Glomerular visceral epithelial cell (primary cell): ENCODE results near the gene ARHGAP6.
A peak's percentile ranks its signal among the peaks of the same experiment; 100 is the strongest.
"Not testable (repeated sequence)": the region's sequence is repeated elsewhere in the genome, so short reads cannot be mapped to it uniquely, and the experiment has no call there.

Experiments used
- DNase-seq: peaks from one replicate; pipeline ENCODE4 v3.0.0-alpha.2; 2016; ENCODE audit errors: extremely low spot score

ARHGAP6 gene

DNA sequence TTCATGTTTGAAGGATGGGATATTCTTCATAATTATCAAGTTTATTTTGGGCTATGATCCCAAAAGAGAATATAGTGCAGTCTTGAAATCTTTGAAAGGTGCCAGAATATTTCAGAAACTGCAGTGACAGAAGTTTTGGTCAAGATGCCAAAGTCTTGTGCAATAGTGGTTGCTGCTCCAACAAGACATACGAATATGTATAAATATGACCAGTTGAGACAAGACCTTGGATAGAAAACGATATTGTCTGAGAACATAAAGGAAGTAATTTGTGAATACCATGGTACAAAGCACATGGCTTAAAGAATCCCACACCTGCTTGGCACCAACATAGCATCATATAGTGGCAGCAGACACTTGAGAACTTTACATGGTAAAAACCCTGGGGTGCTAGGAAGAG lies 421.1 kb downstream of the ARHGAP6 start:
- no peak for DNase-seq

DNA sequence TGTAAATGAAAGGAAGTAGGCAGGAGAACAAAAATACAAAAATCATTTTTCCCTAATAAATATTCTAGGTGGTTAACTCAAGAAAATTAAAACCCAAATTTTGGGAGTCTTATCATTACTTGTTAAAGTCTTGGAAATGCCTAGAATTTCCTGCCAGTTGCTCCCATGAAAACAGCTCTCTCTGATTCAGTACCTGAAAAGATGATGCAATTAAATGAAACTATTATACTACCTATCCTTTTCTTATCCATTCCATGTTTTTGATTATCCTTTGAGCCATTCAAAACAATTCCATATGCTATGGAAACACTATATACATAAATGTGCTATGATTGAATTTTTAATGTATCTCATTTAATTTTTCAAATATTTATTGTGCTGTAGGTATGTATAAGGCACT lies 423.0 kb downstream of the ARHGAP6 start:
- no peak for DNase-seq

- no peak for DNase-seq
Observed at GRCh38 chrX:11241720-11242119, 424.0 kb downstream of the ARHGAP6 start.

GRCh38 chrX:11239230-11239629 lies 426.5 kb downstream of the ARHGAP6 start:
- DNase-seq = peak; percentile 7

DNA sequence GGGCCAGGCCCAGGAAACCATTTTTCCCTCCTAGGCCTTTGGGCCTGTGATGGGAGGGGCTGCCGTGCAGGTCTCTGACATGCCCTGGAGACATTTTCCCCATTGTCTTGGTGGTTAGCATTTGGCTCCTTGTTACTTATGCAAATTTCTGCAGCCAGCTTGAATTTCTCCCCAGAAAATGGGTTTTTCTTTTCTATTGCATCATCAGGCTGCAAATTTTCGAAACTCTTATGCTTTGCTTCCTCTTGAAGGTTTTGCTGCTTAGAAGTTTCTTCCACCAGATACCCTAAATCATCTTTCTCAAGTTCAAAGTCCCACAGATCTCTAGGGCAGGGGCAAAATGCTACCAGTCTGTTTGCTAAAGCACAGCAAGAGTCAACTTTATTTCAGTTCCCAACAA lies 430.3 kb downstream of the ARHGAP6 start:
- not testable (repeated sequence) for DNase-seq

- no peak for DNase-seq
Observed at GRCh38 chrX:11215191-11215921, 450.4 kb downstream of the ARHGAP6 start.

DNA sequence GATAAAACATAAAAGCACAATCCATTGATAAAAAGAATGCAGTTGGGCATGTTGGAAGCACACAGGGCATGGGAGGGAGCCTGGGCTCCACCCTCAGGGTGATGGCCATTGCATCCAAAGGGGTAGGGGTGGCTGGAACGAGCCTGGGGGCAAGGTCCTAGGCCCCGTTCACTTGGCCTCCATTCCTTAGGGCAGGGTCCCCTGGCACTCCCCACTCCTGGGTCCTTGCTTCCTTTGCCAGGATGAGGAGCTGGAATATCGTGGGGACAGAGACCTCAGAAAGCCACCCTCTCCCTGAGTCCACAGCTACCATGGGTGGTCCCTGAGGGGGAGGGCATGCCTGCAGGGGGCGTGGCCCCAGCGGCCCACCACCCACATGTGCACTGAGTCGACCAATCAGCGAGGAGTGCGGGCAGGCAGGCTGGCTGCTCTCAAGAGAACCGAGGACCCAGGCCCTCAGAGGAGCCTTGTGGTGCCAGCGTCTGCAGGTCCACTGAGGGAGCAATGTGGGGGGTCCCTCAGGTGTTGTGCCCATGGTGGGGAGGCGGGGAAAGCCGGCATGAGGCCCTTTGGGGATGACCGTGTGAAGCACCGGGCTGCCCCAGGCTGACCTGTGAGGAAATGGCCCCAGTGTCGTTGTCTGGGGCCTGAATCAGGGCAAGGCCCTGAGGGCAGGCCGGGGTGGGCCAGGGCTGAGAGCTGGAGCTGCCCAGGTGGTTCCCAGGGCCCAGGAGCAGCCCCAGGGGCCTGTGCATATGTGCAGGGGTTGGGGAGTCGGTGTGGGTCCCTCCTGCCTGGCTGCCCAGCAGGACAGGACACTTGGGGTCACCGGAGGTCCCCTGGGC lies 451.2 kb downstream of the ARHGAP6 start:
- no peak for DNase-seq

GRCh38 chrX:11212741-11213140 lies 453.0 kb downstream of the ARHGAP6 start:
- no peak for DNase-seq

DNA sequence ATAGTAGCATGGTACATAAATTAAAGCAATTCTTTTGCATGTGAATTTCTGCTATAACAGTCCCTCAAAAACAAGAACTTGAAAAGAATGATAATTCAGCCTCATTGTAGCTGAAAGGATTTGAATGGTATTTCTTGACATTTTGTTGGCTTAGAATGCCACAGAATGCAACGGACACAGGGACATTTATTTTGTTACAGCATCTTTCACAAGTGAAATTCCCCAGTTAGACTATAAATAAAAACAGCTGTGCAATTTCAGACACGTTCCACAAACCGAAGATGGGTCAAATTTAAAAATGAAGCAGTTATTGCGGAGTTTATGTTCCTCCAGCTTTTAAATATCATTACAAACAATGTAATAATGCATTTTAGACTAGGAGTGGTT lies 455.3 kb downstream of the ARHGAP6 start:
- no peak for DNase-seq

GRCh38 chrX:11209798-11210414 lies 455.8 kb downstream of the ARHGAP6 start:
- no peak for DNase-seq

DNA sequence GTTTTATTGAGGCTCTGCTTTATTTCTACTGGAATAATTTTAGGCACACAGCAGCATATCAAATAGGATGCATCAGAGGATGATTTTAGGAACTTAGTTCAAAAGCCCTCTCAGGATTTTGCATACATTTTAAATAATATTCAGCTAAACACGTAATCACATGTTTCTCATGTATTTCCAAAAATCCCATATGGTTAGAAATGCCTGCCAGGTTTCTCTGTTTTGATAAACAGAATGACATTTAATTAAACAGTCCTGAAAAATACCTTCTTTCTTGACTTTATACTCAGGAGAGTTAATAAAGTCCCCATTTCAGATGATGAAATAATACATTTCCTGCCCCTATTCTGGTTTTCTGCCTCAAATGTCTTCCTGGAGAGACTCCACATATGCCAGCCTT lies 459.0 kb downstream of the ARHGAP6 start:
- DNase-seq = no peak

GRCh38 chrX:11205796-11206195 lies 459.9 kb downstream of the ARHGAP6 start:
- DNase-seq = no peak

GRCh38 chrX:11197671-11198070 lies 468.0 kb downstream of the ARHGAP6 start:
- no peak for DNase-seq

- DNase-seq = no peak
Observed at GRCh38 chrX:11196476-11196875, 469.2 kb downstream of the ARHGAP6 start.

- DNase-seq = no peak
Observed at GRCh38 chrX:11193035-11193469, 472.7 kb downstream of the ARHGAP6 start.

GRCh38 chrX:11190745-11191510 lies 474.8 kb downstream of the ARHGAP6 start:
- DNase-seq = no peak

- DNase-seq = no peak
Observed at GRCh38 chrX:11189097-11189496, 476.6 kb downstream of the ARHGAP6 start.

GRCh38 chrX:11188664-11189063 lies 477.1 kb downstream of the ARHGAP6 start:
- DNase-seq = peak; percentile 29

- no peak for DNase-seq
Observed at GRCh38 chrX:11187001-11187400, 478.7 kb downstream of the ARHGAP6 start.

DNA sequence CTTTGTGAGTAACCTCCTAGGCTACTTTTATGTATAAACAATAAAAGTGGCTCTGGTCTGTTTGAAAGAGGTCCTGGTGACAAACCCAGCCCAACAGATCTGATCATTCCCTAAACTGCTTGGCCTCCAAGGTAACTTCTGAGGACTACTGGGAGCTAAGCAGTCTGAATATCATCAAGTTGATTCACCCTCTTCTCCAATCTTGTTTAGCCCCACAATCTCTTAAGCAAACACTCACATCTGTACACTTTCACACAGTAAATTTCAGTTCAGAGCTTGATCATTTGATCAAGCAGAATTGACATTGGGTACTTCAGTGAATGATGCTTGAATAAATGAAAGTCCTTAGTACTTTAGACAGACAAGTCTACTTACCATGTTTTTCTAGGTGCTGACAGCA lies 479.9 kb downstream of the ARHGAP6 start:
- DNase-seq = no peak

DNA sequence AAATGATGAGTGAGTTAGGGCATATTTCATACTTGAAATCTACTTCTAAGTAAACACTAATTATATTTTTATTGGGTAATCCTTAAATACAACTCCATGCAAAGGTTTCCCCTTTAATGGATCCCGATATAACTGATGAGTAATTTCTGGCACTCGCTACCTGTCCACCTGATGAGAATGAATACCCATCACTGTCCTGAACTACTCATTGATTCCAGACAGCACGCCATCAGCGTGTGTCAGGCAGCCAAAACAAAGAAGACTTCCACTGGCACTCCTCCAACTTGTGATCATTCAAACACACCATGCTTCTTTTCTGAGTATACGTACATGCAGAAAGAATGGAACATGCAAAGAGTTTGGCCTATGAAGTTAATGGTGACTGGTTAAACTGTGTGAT lies 485.1 kb downstream of the ARHGAP6 start:
- DNase-seq = no peak

DNA sequence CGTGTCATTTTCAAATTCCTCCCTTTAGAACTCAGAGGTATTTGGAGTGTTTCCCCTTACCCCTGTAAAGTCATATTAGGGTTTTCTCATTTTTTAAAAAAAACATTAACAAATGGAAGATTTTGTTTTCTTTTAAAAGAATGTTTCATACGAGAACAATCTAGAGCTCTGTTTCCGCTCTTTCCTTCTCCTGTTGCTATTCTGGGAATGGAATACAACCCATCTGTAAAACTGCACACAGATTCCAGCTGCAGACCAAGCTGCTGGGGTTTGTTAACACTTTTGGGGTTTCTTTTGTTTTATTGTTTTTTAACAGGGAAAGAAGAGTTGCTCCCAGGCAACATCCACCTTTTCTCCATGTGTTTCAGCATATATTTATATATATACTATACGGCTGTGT lies 493.3 kb downstream of the ARHGAP6 start:
- no peak for DNase-seq
